NT2/D1 (cell line): ENCODE measurements around the gene HAO1.

Experiments
- DNase-seq: peaks from one replicate; pipeline ENCODE4 v3.0.0-alpha.2; 2011; ENCODE audit warnings: low read depth, low spot score
- H3K27me3 ChIP-seq: 2 replicates; pipeline ENCODE4 v1.6.0; 2011; ENCODE audit warnings: mild to moderate bottlenecking; ENCODE audit not compliant: insufficient read length, insufficient read depth
- H3K36me3 ChIP-seq: 2 replicates; pipeline ENCODE4 v1.6.1; 2011; ENCODE audit warnings: mild to moderate bottlenecking, low read length, mixed read lengths; ENCODE audit not compliant: insufficient read depth, insufficient read length
- H3K4me1 ChIP-seq: 2 replicates; pipeline ENCODE4 v1.5.1; 2011; ENCODE audit not compliant: insufficient read depth, insufficient read length
- H3K4me3 ChIP-seq: 2 replicates; pipeline ENCODE4 v1.5.1; 2011; ENCODE audit warnings: low read depth; ENCODE audit not compliant: insufficient read length
- H3K9ac ChIP-seq: 2 replicates; pipeline ENCODE4 v1.6.0; 2011; ENCODE audit warnings: low read depth; ENCODE audit not compliant: insufficient read length
- H3K9me3 ChIP-seq: 2 replicates; pipeline ENCODE4 v1.5.1; 2011; ENCODE audit warnings: mild to moderate bottlenecking, low read length; ENCODE audit not compliant: insufficient read depth
- SUZ12 ChIP-seq: IDR thresholded peaks from 2 replicates; pipeline ENCODE4 v1.6.1; 2011; ENCODE audit not compliant: insufficient read length, insufficient read depth; ENCODE audit errors: extremely low read depth
- YY1 ChIP-seq: IDR thresholded peaks from 2 replicates; pipeline ENCODE4 v1.6.1; 2011; ENCODE audit not compliant: insufficient read length, insufficient read depth
- ZNF274 ChIP-seq: IDR thresholded peaks from 2 replicates; pipeline ENCODE4 v1.6.1; 2011; ENCODE audit warnings: mild to moderate bottlenecking, low read depth, low read length

Gene HAO1

GRCh38 chr20:7855545-7855944 lies 84.7 kb downstream of the HAO1 start:
- no peak overlapping the region for H3K9ac ChIP-seq

GRCh38 chr20:7853493-7853892 lies 86.8 kb downstream of the HAO1 start:
- H3K4me3 ChIP-seq = no peak overlapping the region
- no peaks in the 10 kb centered on the region for H3K9me3 ChIP-seq
- H3K9ac ChIP-seq = no peak overlapping the region
- DNase-seq = no peak
- TF ChIP-seq YY1 = no peak
- TF ChIP-seq ZNF274 = no peak
- no peak for TF ChIP-seq SUZ12
- H3K4me1 ChIP-seq = no peaks in the 10 kb centered on the region
- no peaks in the 10 kb centered on the region for H3K36me3 ChIP-seq
- no peaks in the 10 kb centered on the region for H3K27me3 ChIP-seq

More at GRCh38 chr20:7855545-7855944, 84.7 kb downstream of the HAO1 start:
- TF ChIP-seq YY1 (no peak), SUZ12 (no peak), ZNF274 (no peak)
- Histone ChIP-seq H3K9me3 (no peaks in the 10 kb centered on the region), H3K27me3 (no peaks in the 10 kb centered on the region), H3K4me1 (no peaks in the 10 kb centered on the region), H3K36me3 (no peaks in the 10 kb centered on the region), H3K4me3 (no peak overlapping the region)
- DNase-seq = no peak

- Histone ChIP-seq H3K27me3 (no peaks in the 10 kb centered on the region), H3K9me3 (no peaks in the 10 kb centered on the region), H3K4me1 (no peaks in the 10 kb centered on the region), H3K36me3 (no peaks in the 10 kb centered on the region), H3K4me3 (no peak overlapping the region), H3K9ac (no peak overlapping the region)
- no peak for TF ChIP-seq SUZ12
- TF ChIP-seq YY1 = no peak
- no peak for TF ChIP-seq ZNF274
- no peak for DNase-seq
Measured at GRCh38 chr20:7850775-7851490, 89.3 kb downstream of the HAO1 start.

GRCh38 chr20:7849675-7850074 lies 90.6 kb downstream of the HAO1 start:
- TF ChIP-seq YY1 = no peak
- TF ChIP-seq ZNF274 = no peak
- TF ChIP-seq SUZ12 = no peak
- H3K9ac ChIP-seq = no peak overlapping the region
- no peak for DNase-seq
- no peaks in the 10 kb centered on the region for H3K36me3 ChIP-seq
- H3K9me3 ChIP-seq = no peaks in the 10 kb centered on the region
- H3K4me1 ChIP-seq = no peaks in the 10 kb centered on the region
- no peaks in the 10 kb centered on the region for H3K27me3 ChIP-seq
- no peak overlapping the region for H3K4me3 ChIP-seq

- H3K4me3 ChIP-seq = no peak overlapping the region
- H3K27me3 ChIP-seq = no peaks in the 10 kb centered on the region
- H3K9me3 ChIP-seq = no peaks in the 10 kb centered on the region
- H3K9ac ChIP-seq = no peak overlapping the region
- DNase-seq = no peak
- H3K4me1 ChIP-seq = no peaks in the 10 kb centered on the region
- no peaks in the 10 kb centered on the region for H3K36me3 ChIP-seq
- TF ChIP-seq YY1 (no peak), ZNF274 (no peak), SUZ12 (no peak)
Measured at GRCh38 chr20:7848351-7848750, 91.9 kb downstream of the HAO1 start.

GRCh38 chr20:7843613-7844012 lies 96.6 kb downstream of the HAO1 start:
- no peaks in the 10 kb centered on the region for H3K4me1 ChIP-seq
- TF ChIP-seq YY1 (no peak), ZNF274 (no peak), SUZ12 (no peak)
- H3K27me3 ChIP-seq = no peaks in the 10 kb centered on the region

GRCh38 chr20:7841971-7842310 lies 98.3 kb downstream of the HAO1 start:
- DNase-seq = no peak
- no peaks in the 10 kb centered on the region for H3K9me3 ChIP-seq
- TF ChIP-seq YY1 = no peak
- TF ChIP-seq ZNF274 = no peak
- TF ChIP-seq SUZ12 = no peak

More at GRCh38 chr20:7843613-7844012, 96.6 kb downstream of the HAO1 start:
- no peak for DNase-seq
- Histone ChIP-seq H3K9me3 (no peaks in the 10 kb centered on the region), H3K36me3 (no peaks in the 10 kb centered on the region), H3K4me3 (no peak overlapping the region), H3K9ac (no peak overlapping the region)

More at GRCh38 chr20:7841971-7842310, 98.3 kb downstream of the HAO1 start:
- Histone ChIP-seq H3K4me1 (no peaks in the 10 kb centered on the region), H3K4me3 (no peak overlapping the region), H3K9ac (no peak overlapping the region), H3K36me3 (no peaks in the 10 kb centered on the region), H3K27me3 (no peaks in the 10 kb centered on the region)
